ENCODE data around the gene ARMH4. TPM values are rescaled to one million over a fixed set of nuclear protein-coding genes. Genes with fewer than 3 reads are reported as not detected.
A peak's percentile ranks its signal among the peaks of the same experiment; 100 is the strongest.

The ARMH4 gene
- total and polyA plus RNA-seq, 7 donors = 0.60 to 6.6 (median 1.7) TPM; not detected in 1

GRCh38 chr14:58072288-58073071 is 79.5 kb downstream of the ARMH4 start:
- Histone ChIP-seq H3K27ac (no peak overlapping the region), H3K4me1 (peaks cover 0 to 4% (median 1%) of the 10 kb centered on the region in 4 donors), H3K9me3 (no peaks in the 10 kb centered on the region), H3K36me3 (no peaks in the 10 kb centered on the region), H3K27me3 (no peaks in the 10 kb centered on the region), H3K4me3 (peak overlapping the region in 3 of 4 donors; percentile 12 to 23 (median 20))
- TF ChIP-seq POLR2A (IDR thresholded peaks at IDR 0.05) (no peak), CTCF (IDR thresholded peaks at IDR 0.05) (peak; percentile 18 to 74 (median 44)), EP300 (IDR thresholded peaks at IDR 0.05) (no peak), POLR2AphosphoS5 (IDR thresholded peaks at IDR 0.05) (no peak)
- intact Hi-C loops (cut with DNase I) = loop anchor here (2.0 kb wide), 1 partner anchor 588 kb away; no protein-coding TSS in a partner anchor
- no peak for DNase-seq
- WGBS, 2 donors = 15 to 32% methylated on average over 17 of the region's 17 CpGs

GRCh38 chr14:58071341-58071740 is 80.7 kb downstream of the ARMH4 start:
- no peak for DNase-seq
- no peaks in the 10 kb centered on the region for H3K4me1 ChIP-seq
- TF ChIP-seq EP300 (IDR thresholded peaks at IDR 0.05) (no peak), POLR2AphosphoS5 (IDR thresholded peaks at IDR 0.05) (no peak), CTCF (IDR thresholded peaks at IDR 0.05) (no peak), POLR2A (IDR thresholded peaks at IDR 0.05) (no peak)
- H3K27me3 ChIP-seq = no peaks in the 10 kb centered on the region
- WGBS, 2 donors = 19 to 60% methylated on average over 1 of the region's 1 CpG
- H3K4me3 ChIP-seq = no peak overlapping the region
- no peaks in the 10 kb centered on the region for H3K36me3 ChIP-seq
- no peak overlapping the region for H3K27ac ChIP-seq
- intact Hi-C loops (cut with DNase I) = no loop called here
- H3K9me3 ChIP-seq = no peaks in the 10 kb centered on the region

- TF ChIP-seq CTCF (IDR thresholded peaks at IDR 0.05) (no peak), POLR2AphosphoS5 (IDR thresholded peaks at IDR 0.05) (no peak), EP300 (IDR thresholded peaks at IDR 0.05) (no peak), POLR2A (IDR thresholded peaks at IDR 0.05) (no peak)
- DNase-seq = no peak
- no peaks in the 10 kb centered on the region for H3K36me3 ChIP-seq
- H3K4me1 ChIP-seq = no peaks in the 10 kb centered on the region
- H3K9me3 ChIP-seq = no peaks in the 10 kb centered on the region
- no peak overlapping the region for H3K27ac ChIP-seq
- 89 to 95% methylated on average over 1 of the region's 1 CpG for WGBS, 2 donors
- H3K27me3 ChIP-seq = no peaks in the 10 kb centered on the region
- H3K4me3 ChIP-seq = no peak overlapping the region
- intact Hi-C loops (cut with DNase I) = no loop called here
These were observed 83.7 kb downstream of the ARMH4 start for GRCh38 chr14:58068306-58068705.

- Histone ChIP-seq H3K36me3 (no peaks in the 10 kb centered on the region), H3K27me3 (no peaks in the 10 kb centered on the region), H3K9me3 (no peaks in the 10 kb centered on the region), H3K27ac (no peak overlapping the region), H3K4me3 (no peak overlapping the region), H3K4me1 (no peaks in the 10 kb centered on the region)
- no peak for TF ChIP-seq EP300 (IDR thresholded peaks at IDR 0.05)
- TF ChIP-seq CTCF (IDR thresholded peaks at IDR 0.05) = no peak
- no peak for TF ChIP-seq POLR2AphosphoS5 (IDR thresholded peaks at IDR 0.05)
- no peak for TF ChIP-seq POLR2A (IDR thresholded peaks at IDR 0.05)
- intact Hi-C loops (cut with DNase I) = no loop called here
- DNase-seq = no peak
These were observed 85.9 kb downstream of the ARMH4 start for GRCh38 chr14:58066115-58066514.

Measured in sigmoid colon (tissue), 7 donors.